ENCODE measurements around the gene BHLHE23.

- TF ChIP-seq CTCF (conservative IDR thresholded peaks at IDR 0.05) (no peak), EZH2 (IDR thresholded peaks at IDR 0.05; ENCODE audit: low read depth) (no peak)
Measured at GRCh38 chr20:62975251-62975760, 31.5 kb downstream of the BHLHE23 start.

All from PC-9 (cell line).